GM21447 (cell line): Measurements from ENCODE around the gene ARHGEF37.
"Not testable (repeated sequence)": the region's sequence is repeated elsewhere in the genome, so short reads cannot be mapped to it uniquely, and the experiment has no call there.

Experiments
- ATAC-seq: cut with Tn5 transposase; IDR thresholded peaks from one replicate; pipeline ENCODE4 v1.9.1; 2021; ENCODE audit not compliant: unreplicated experiment

The ARHGEF37 gene

DNA sequence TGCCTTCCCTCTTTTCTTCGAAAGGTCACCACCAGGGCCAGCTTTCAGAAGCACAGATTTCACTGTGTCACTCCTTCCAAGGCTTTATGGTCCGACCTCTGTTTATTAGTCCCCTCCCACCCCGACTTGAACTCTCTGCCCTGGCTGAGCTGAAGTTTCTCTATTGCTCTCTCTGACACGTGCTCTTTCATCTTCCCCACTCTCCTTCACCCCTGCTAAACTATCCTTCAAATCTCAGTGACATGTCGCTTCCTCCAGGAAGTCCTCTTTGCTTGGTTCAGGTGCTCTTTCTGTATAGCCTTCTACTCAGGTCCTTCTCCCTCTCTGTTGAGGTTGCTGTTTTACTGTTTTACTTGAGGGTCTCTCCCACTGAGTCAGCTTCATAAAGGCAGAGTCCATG lies 64.4 kb downstream of the ARHGEF37 start:
- no peak for ATAC-seq

DNA sequence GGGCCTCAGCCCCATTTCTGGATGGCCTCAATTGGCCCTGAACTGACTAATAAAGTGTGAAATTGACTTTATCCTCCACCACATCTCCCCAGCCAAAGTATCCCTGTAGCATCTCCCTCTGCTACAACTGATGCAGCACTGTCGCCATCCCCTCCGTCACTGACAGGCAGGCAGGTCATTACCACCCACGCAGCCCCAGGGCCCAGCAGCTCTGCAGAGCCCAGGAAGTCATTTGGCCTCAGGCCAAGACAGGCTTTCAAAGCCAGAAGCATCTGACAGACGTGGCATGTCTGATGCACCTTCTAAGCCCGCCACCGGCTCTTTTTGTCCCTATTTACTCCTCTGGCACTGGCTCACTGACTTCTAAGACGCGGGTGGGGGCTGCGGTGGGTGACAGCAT lies 65.3 kb downstream of the ARHGEF37 start:
- ATAC-seq: no peak

DNA sequence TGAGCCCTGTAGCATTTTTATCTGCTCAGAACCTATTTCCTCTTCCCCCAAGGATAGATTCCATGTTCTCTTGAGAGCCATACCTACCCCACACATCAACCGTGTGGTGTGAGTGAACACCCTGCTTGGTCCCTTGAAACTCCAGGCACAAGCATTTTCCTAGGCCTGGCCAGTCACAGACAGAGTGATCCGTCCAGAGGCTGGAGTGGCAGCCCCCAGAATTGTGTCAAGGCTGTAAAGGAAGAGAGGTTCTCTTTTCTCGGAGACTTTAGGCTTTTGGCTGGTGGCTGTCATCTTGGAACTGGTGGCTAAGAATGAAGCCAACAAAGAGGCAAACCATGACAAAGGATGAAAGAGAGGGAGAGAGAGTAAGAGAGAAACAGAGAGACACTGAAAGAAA lies 66.0 kb downstream of the ARHGEF37 start:
- ATAC-seq: no peak

DNA sequence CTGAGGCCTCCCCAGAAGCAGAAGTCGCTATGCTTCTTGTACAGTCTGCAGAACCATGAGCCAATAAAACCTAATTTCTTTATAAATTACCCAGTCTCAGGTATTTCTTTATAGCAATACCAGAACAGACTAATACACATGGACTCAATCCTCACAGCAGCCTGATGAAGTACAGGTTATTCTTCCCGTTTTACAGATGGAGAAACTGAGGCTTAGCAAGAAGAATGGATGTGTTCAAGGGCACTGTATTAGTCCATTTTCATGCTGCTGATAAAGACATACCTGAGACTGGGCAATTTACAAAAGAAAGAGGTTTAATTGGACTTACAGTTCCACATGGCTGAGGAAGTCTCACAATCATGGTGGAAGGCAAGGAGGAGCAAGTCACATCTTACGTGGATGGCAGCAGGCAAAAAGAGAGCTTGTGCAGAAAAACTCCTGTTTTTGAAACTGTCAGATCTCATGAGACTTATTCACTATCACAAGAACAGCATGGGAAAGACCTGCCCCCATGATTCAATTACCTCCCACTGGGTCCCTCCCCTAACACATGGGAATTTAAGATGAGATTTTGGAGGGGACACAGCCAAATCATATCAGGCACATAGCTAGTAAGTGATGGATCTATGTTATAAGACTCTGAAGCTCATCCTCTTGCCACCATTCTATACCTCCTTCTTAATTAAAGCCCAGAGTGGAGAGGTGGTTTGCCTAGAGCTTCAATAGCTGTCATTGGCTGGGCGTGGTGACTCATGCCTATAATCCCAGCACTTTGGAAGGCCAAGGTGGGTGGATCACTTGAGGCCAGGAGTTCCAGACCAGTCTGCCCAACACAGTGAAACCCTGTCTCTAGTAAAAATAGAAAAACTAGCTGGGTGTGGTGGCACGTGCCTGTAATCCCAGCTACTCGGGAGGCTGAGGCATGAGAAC lies 67.4 kb downstream of the ARHGEF37 start:
- ATAC-seq: not testable (repeated sequence)

DNA sequence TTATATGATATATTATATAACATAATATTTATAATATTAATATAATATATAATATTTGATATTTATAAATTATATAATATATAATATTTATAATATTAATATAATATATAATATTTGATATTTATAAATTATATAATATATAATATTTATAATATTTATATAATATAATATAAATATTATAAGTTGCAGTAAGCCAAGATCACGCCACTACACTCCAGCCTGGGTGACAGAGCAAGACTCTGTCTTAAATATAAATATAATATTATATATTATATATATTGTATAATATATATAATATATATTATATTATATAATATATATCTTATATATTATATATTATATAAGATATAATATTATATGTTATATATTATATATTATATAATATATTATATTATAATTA lies 68.4 kb downstream of the ARHGEF37 start:
- ATAC-seq: not testable (repeated sequence)

DNA sequence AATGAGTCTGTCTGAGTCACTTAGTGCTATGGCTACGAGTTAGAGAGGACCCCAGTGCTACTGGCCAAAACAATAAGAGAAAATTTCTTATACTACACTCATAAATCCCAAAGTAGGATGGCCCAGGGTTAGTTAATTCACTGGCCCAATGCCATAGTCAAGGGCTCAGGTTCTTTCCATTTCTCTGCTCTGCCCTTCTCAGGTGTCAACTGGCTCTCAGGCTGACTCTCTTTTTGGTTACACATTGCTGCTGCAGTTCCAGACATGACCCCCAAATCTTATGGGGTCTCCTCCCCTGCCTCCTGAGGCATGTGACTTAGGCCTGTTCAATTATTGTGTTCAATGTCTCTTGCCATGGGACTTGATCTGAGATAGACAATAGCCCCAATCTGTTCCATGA lies 70.4 kb downstream of the ARHGEF37 start:
- ATAC-seq: no peak

DNA sequence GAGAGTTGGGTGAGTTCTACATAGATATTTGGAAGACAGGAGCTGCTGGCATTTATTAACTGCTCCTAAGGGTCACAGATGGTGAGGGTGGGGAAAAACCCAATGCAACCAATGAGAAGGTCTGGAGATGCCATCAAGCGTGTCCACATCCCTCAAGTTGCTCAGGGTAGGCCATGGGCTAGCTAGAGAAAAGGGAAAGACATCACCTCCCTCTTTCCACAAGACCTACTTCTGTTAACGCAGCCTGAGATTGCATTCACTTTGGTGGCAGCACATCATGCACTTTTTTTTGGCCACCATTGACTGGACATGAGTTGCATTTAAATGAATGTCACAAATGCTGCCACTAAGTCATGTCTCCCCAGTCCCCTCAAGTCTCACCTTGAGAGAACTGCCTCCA lies 71.4 kb downstream of the ARHGEF37 start:
- no peak for ATAC-seq

DNA sequence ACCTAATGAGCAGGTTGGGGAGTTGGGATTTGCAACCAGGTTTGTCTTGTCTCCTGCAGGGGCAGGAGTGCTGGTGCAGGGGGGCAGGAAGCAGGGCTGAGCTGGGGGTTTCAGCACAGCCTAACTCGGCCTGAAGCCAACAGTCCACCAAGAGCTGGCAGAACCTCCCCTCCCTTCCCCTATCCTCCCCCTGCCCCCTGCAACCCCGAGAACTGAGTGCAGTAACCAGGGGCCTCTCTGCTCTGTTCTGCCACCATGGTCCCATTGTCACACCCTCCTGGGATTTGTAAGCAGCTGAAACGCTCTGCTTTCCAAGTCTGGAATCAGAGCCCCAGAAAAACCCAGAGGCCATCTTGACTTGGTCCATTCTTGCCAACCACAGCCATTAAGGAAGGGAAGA lies 72.9 kb downstream of the ARHGEF37 start:
- no peak for ATAC-seq

DNA sequence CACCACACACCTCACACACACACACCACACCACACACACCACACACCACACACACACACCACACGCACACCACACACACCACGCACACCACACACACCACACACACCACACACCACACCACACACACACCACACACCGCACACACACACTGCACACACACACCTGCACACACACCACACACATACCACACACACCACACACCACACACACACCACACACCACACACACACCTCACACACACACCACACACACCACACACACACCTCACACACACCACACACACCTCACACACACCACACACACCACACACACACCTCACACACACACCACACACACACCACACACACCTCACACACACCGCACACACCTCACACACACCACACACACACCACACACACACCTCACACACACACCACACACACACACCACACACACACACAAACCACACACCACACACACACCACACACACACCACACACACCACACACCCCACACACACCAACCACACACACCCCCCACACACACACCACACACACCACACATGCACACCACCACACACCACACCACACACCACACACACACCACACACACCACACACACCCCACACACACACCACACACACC lies 73.7 kb downstream of the ARHGEF37 start:
- ATAC-seq: no peak

DNA sequence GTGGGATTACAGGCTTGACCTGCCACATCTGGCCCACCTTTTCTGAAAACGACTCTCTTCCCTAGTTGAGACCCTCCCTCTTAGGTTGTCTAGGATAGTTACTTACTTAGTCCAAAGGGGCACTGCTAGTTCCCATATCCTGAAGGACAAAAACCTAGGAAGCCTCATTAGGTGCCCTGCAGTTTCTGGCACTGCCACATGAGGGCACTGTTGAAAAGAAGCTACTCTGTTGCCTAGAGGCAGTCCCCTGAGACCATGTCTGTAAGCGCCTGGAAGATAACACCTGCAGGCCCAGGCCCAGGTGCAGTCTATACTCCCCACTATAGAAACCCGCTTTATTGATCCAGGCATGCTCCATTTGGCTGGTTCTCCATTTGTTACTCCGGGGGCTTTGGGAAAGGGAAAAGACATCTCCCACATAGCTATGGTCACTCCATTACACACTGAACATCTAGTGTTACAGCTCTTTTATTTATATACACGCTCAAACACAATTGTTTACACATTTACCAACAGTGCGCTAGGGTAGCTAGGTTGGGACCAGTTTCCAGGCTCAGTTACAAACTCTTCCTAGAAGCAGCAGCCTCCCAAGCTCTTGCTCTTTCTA lies 75.4 kb downstream of the ARHGEF37 start:
- no peak for ATAC-seq

DNA sequence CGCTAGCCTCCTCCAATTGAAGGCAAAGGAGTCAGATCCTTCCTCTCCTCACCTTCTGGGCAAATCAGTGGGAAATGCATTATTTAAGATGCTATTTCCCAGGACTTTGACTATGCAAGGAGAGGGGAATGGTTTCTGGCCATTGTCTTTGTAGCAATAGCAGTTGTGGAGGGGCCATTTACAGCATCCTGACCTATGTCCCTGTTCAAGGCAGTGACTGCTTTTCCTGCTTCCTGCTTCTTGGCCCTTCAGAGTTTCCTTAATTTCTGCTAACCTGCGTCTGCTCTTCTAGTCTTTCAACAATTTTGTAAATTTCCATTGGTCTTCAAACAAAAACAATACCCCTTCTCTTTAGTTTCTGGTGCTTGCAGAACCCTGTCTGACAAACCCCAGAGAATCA lies 76.0 kb downstream of the ARHGEF37 start:
- ATAC-seq: no peak

DNA sequence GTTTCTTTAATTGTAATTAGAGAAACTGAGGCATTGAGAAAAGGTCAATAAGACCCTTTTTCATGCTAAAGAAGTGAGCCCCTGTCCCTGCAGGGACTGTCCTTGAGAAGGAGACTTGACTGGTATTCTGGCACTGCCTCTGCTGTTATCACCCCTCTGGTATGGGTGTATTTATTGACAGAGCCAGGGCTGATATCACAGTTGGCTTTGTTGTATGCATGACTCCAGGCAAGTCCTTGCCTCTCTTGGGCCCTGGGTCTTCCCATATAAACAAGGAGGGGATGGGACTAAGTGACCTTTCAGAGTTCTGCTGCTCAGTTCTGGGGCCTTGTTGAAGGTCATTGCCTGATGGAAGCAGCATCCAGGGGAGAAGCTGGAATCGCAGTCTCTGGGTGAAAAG lies 77.0 kb downstream of the ARHGEF37 start:
- ATAC-seq: no peak

DNA sequence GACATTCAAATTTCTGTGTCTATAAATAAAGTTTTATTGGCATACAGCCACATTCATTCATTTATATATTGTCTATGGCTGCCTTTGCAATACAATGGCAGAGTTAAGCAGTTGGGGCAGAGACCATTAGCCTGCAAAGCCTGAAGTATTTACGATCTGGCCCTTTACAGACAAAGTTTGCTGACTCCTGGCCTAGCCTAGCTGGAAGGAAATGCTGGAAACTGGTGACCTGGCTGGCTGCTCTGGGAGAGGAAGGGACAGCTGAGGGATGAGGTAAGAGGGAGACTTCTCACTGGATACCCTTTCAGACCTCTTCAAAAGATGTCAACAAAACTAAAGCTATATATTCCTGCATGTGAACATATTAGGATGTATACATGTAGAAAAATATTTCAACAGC lies 82.8 kb downstream of the ARHGEF37 start:
- ATAC-seq: no peak

DNA sequence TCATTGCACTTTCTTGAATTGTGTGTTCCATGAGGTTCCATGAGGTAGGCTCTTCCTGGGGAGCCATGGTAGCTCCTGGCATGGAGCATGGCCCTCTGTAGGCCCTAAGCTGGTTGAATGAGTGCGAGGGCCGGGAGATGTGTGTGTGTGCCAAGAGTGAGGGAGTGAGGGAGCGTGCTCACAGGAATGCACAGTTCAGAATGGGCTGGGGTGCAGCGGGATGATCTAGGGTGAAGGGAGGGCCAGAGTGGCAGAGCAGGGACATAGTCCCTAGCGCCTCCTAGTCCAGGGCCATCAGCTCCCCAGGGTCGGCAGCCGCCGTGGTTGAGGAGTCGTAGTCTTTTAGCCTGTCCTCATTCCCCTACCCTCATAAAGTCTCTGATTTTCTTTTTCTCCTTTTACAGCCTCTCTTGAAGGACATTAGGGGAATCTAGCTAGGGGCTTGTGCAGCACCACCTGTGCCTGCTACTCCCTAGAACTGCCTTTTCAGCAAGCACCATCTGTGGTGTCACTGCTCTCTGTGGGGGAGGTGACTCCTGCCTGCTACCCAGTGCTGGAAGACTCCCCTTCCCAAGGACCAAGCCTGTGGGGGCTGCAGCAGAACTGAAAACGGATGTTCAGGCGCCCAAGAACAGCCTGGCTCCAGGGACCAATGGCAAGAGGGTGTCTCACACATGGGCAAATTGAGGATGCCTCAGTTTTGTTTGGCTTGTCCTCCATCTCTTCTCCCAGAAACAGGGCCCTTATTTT lies 83.5 kb downstream of the ARHGEF37 start:
- no peak for ATAC-seq

DNA sequence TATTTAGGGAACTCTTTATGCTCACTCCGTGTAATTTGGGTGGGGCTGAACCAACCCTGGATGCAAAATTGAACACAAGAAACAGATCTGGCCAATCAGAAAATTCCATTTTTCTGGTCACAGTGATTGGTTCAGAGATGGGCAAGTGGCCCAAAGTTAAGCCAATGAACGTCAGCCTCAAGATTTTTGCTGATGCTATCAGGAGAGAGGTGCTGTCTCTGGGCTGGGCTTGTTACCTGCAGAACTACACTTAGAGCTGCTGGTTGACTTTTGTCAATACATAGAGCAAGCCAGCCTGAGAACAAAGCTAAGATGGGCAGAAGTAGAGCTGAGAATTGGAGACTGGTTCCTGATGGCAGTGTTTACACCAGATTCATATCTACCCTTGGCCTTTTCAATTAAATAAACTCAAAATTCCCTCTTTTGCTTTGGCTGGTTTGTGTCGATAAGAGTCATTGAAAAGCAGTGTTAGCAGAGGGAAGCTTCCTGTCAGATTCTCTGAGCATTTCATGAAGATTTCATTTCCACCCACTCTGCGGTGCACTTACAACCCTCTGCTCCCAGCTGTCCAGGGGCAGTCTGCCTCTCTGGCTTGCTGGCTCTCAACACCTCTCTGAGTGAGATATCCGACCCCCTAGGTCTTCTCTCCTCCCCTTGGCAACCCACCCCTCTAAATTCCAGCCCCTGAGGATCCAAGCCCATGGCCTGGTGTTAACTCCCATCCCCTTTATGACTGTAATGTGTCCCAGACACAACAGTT lies 84.3 kb downstream of the ARHGEF37 start:
- ATAC-seq: no peak

DNA sequence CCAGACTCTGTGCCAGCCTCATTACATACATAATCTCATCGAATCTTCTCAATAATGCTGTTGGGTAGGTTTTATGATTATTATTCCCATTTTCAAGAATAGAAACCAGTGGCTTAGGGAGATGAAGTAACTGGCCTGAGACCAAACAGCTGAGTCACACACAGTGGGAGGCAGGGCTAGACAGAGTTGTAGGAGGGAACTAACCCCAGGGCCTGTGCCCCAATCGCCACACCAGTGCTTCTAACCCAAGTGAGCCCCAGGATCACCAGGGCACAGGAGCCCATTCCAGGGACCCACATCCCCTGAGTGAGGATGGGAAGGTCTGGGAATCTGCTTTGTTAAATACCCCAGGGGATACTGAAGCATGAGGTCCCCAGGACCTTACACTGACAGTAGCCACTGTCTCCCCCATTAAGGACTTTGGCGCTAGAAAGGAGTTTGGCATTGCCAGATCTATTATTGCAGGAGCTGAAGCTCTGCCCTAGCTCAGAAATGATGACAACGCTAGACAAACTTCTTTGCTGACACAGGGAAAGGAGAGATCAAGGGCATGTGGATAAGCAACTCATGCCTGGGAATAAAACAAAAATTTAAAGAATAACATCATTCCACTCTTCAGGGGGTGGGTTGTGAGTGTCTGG lies 85.0 kb downstream of the ARHGEF37 start:
- no peak for ATAC-seq

DNA sequence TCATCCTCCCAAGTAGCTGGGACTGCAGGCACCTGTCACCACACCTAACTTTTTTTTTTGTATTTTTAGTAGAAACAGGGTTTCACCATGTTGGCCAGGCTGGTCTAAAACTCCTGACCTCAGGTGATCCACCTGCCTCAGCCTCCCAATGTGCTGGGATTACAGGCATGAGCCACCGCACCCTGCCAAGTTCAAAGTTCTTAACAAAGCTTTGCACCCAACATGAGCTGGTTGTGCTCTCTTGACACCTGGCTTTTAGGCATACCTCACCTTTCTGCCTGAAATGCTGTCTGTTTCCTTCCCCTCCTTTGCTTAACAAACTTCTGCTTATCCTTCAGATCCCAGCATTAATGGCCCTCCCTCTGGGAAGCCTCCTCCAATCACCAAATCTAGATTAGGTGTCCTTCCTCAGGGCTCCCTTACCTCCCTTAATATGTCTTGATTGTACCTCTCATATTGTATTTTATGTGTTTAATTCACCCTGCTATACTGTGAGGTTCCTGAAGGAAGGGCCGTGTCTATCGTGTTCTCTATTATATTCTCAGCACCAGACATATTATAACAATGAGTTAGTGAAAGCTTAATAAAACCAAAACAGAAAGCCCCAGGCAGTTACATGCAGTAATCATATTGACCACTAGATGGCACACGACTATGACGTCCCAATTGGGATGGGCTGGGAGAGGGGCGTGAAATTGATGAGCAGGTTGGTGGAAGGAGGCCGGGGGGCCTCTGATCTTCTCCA lies 86.0 kb downstream of the ARHGEF37 start:
- no peak for ATAC-seq

DNA sequence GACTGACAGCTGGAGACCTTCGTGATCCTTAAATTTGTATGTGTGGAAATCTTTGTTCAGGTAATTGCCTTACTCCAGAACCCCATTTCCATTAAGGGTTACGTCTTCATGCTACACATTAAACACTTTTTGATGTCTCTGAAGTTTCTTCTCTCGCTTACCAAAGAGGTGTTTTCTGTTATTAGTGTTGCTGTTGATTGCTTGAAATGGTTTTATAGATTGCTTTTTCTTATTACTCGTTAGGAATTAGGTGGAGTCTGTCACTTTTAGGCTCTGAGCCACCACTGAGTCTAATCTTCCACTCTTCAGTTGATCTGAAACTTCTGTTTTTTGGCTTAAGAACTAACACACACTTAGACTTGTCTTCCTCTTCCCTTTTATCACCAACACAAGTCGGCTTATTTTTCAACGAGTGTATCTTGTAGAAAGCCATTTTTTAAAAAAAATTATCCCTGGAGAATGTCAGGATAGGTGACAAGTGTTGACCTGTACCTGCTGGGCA lies 86.6 kb downstream of the ARHGEF37 start:
- no peak for ATAC-seq

DNA sequence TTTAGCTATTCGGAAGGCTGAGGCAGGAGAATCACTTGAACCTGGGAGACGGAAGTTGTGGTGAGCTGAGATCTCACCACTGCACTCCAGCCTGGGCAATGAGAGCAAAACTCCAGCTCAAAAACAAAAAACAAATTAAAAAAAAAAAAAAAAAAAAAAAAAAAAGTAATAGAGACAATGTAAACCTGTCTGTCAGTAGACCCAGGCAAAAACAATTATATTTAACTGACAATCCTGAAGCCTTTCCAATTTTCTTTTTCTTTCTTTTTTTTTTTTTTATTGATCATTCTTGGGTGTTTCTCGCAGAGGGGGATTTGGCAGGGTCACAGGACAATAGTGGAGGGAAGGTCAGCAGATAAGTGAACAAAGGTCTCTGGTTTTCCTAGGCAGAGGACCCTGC lies 88.0 kb downstream of the ARHGEF37 start:
- ATAC-seq: not testable (repeated sequence)
